ENCODE results near the gene UBA5. TPM values are rescaled to one million over a fixed set of nuclear protein-coding genes. Genes with fewer than 3 reads are reported as not detected.

Gene UBA5
- total RNA-seq, 1 experiment from 2014 or later = 44.0 TPM

DNA sequence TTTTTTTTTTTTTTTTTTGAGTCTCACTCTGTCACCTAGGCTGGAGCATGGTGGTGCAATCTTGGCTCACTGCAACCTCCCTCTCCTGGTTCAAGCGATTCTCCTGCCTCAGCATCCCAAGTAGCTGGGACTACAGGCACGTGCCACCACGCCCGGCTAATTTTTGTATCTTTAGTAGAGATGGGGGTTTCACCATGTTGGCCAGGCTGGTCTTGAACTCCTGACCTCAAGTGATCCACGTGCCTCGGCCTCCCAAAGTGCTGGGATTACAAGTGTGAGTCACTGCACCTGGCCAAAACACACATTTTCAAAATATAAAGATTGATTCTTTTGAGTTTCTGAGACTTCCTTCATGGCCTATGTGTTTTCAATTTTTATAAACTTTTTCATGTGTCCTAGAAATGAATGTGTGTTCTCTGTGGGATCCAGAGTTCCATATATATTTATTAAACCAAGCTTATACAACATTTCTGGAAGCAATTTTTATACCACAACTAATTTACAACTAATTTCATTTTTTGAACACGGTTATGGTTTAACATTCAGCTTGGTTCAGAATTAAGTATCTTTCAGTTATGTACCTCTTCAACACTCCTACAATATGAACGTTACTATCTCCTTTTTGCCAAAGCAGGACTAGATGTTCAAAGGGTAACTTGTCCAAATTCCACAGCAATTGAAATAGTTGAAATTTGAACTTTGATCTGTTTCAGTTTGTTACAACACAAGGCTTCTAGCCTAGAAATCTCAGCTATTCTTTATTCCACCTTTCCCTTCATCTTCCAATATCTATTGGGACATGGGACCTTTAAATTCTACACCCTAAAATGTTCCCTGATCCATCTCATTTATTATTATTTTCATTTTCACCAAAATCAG lies 2.0 kb upstream of the UBA5 start:
- Histone ChIP-seq H3K27ac (ENCODE audit: low read length) (peak overlapping the region; percentile 87; the same call in 1 of the 2 replicates), H3K9me3 (ENCODE audit: control insufficient read depth, insufficient read depth, low read depth, low read length) (no peaks in the 10 kb centered on the region), H3K4me1 (ENCODE audit: control insufficient read depth, insufficient read depth, low read length) (peaks cover 21% of the 10 kb centered on the region), H3K36me3 (ENCODE audit: control insufficient read depth, insufficient read depth, low read length) (no peaks in the 10 kb centered on the region; the same call in 1 of the 2 replicates), H3K27me3 (ENCODE audit: control insufficient read depth, insufficient read depth, low read length) (no peaks in the 10 kb centered on the region), H3K4me3 (ENCODE audit: low read depth in 2 of 2, low read length in 2 of 2) (peak overlapping the region; percentile 80 to 93; a peak in 3 of 4 replicates)
- no peak for DNase-seq (ENCODE audit: low read depth, low spot score)
- in situ Hi-C loops (cut with HindIII; ENCODE audit: low pct_unique_long_range_greater_than_20kb, low sequenced_read_pairs) (no loop called here), intact Hi-C loops (cut with micrococcal nuclease; ENCODE audit: unreplicated experiment) (no loop called here)
- ChIA-PET POLR2A (no interaction called here), CTCF (interaction anchor here (1.4 kb wide), 1 partner anchor 16 kb away, joined by 4 read pairs; no protein-coding TSS in a partner anchor)
- TSS peak; percentile 61 for BruUV-seq (replicated peaks)
- TF ChIP-seq, protein P1, sequence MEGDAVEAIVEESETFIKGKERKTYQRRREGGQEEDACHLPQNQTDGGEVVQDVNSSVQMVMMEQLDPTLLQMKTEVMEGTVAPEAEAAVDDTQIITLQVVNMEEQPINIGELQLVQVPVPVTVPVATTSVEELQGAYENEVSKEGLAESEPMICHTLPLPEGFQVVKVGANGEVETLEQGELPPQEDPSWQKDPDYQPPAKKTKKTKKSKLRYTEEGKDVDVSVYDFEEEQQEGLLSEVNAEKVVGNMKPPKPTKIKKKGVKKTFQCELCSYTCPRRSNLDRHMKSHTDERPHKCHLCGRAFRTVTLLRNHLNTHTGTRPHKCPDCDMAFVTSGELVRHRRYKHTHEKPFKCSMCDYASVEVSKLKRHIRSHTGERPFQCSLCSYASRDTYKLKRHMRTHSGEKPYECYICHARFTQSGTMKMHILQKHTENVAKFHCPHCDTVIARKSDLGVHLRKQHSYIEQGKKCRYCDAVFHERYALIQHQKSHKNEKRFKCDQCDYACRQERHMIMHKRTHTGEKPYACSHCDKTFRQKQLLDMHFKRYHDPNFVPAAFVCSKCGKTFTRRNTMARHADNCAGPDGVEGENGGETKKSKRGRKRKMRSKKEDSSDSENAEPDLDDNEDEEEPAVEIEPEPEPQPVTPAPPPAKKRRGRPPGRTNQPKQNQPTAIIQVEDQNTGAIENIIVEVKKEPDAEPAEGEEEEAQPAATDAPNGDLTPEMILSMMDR (IDR thresholded peaks at IDR 0.05) = no peak
- TF ChIP-seq, protein P2, sequence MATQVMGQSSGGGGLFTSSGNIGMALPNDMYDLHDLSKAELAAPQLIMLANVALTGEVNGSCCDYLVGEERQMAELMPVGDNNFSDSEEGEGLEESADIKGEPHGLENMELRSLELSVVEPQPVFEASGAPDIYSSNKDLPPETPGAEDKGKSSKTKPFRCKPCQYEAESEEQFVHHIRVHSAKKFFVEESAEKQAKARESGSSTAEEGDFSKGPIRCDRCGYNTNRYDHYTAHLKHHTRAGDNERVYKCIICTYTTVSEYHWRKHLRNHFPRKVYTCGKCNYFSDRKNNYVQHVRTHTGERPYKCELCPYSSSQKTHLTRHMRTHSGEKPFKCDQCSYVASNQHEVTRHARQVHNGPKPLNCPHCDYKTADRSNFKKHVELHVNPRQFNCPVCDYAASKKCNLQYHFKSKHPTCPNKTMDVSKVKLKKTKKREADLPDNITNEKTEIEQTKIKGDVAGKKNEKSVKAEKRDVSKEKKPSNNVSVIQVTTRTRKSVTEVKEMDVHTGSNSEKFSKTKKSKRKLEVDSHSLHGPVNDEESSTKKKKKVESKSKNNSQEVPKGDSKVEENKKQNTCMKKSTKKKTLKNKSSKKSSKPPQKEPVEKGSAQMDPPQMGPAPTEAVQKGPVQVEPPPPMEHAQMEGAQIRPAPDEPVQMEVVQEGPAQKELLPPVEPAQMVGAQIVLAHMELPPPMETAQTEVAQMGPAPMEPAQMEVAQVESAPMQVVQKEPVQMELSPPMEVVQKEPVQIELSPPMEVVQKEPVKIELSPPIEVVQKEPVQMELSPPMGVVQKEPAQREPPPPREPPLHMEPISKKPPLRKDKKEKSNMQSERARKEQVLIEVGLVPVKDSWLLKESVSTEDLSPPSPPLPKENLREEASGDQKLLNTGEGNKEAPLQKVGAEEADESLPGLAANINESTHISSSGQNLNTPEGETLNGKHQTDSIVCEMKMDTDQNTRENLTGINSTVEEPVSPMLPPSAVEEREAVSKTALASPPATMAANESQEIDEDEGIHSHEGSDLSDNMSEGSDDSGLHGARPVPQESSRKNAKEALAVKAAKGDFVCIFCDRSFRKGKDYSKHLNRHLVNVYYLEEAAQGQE (IDR thresholded peaks at IDR 0.05; ENCODE audit: insufficient read depth in 1 of 2, low read depth in 2 of 2, low read length in 1 of 2) = no peak
- TF ChIP-seq SIN3A (IDR thresholded peaks at IDR 0.05; ENCODE audit: borderline replicate concordance, insufficient read depth, low read depth, low read length) = no peak
- TF ChIP-seq POLR2AphosphoS5 (IDR thresholded peaks at IDR 0.05; ENCODE audit: low read depth, low read length) = no peak
- no peak for TF ChIP-seq TCF7L2 (IDR thresholded peaks at IDR 0.05; ENCODE audit: low read depth, low read length)
- no peak for ATAC-seq

DNA sequence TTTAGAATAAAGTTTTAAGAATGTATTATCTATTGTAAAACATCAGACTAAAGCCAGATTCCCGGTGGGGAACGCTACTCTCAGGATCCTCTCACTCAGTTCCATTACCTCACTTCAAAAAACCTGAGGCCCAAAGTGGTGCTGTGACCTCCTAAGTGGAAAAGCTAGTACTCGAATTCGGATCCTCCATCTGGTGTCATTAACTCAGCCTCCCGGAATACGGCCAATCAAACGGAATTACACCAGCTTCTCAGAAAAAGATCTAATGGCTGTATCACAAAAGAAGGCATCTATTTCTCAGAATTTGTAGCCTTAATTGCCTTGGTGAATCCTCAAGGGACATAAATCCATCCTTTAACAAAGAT lies 1.1 kb upstream of the UBA5 start:
- H3K4me1 ChIP-seq (ENCODE audit: control insufficient read depth, insufficient read depth, low read length) = peaks cover 21% of the 10 kb centered on the region
- intact Hi-C loops (cut with micrococcal nuclease; ENCODE audit: unreplicated experiment) = no loop called here
- no peaks in the 10 kb centered on the region for H3K9me3 ChIP-seq (ENCODE audit: control insufficient read depth, insufficient read depth, low read depth, low read length)
- no peaks in the 10 kb centered on the region for H3K27me3 ChIP-seq (ENCODE audit: control insufficient read depth, insufficient read depth, low read length)
- DNase-seq (ENCODE audit: low read depth, low spot score) (no peak), ATAC-seq (peak; percentile 1; the same call in 1 of the 2 replicates)
- H3K4me3 ChIP-seq (ENCODE audit: low read depth in 2 of 2, low read length in 2 of 2) = peak overlapping the region; percentile 80 to 93
- TF ChIP-seq TCF7L2 (IDR thresholded peaks at IDR 0.05; ENCODE audit: low read depth, low read length) (no peak), SIN3A (IDR thresholded peaks at IDR 0.05; ENCODE audit: borderline replicate concordance, insufficient read depth, low read depth, low read length) (no peak), POLR2AphosphoS5 (IDR thresholded peaks at IDR 0.05; ENCODE audit: low read depth, low read length) (no peak)
- TF ChIP-seq, protein P1 (IDR thresholded peaks at IDR 0.05) = no peak
- TF ChIP-seq, protein P2 (IDR thresholded peaks at IDR 0.05; ENCODE audit: insufficient read depth in 1 of 2, low read depth in 2 of 2, low read length in 1 of 2) = no peak
- BruUV-seq (replicated peaks) = no TSS peak
- in situ Hi-C loops (cut with HindIII; ENCODE audit: low pct_unique_long_range_greater_than_20kb, low sequenced_read_pairs) = no loop called here
- H3K27ac ChIP-seq (ENCODE audit: low read length) = peak overlapping the region; percentile 87
- ChIA-PET CTCF (interaction anchor here (0.8 to 1.4 kb wide), 2 partner anchors 12 to 17 kb away, joined by 4 to 5 read pairs; no protein-coding TSS in a partner anchor), POLR2A (interaction anchor here (0.6 kb wide), 1 partner anchor 1712 kb away, joined by 3 read pairs; no protein-coding TSS in a partner anchor)
- no peaks in the 10 kb centered on the region; the same call in 1 of the 2 replicates for H3K36me3 ChIP-seq (ENCODE audit: control insufficient read depth, insufficient read depth, low read length)
